GM18511 (cell line): ENCODE results near the gene PDE4D.
"Not testable (repeated sequence)": the region's sequence is repeated elsewhere in the genome, so short reads cannot be mapped to it uniquely, and the experiment has no call there.

Experiments used
- ATAC-seq: cut with Tn5 transposase; IDR thresholded peaks from one replicate; pipeline ENCODE4 v1.9.1; 2021; ENCODE audit warnings: mild to moderate bottlenecking, moderate library complexity; ENCODE audit not compliant: unreplicated experiment

The PDE4D gene

GRCh38 chr5:59711310-59711709 lies 182.2 kb downstream of the PDE4D start:
- ATAC-seq, result no peak

DNA sequence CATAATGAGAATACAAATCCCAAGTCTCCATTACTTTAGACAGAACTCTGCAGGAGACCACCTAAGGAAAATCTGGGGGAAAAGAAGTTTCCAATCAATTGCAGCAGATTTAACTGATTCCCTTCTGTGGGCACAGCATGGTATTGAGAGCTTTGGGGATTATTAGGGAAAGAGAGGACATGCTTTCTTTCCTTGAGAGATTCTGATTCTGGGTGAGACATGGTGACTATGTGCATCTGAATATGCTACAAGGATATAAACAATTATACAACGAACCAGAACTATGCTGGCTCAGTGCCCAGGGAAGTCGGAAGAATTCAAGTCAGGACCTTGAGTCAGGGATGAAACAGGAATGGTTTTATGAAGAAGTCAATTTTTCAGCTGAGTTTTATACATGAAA lies 183.7 kb downstream of the PDE4D start:
- ATAC-seq, result no peak

DNA sequence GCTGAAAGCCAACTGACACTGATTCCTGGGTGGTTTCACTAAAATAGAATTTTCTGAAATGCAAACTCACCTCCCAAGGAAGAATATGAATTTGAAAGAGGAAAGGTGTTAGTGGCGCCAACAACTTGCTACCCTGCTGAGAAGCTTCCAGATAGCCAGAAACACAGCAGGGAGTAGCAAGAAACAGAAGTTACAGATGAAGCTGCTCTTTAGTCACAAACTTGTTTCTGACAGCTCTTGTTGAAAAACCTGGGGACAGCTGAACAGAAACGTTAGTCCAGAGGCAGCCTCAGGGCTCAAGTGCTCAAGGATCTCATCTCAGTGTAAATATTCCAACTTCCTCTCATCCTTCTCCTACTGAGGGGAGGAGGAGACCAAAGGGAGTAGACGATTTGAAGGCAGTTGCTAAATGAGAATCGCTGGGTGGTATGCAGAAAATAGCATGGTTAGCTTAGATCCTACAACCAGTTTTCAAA lies 184.1 kb downstream of the PDE4D start:
- no peak for ATAC-seq

DNA sequence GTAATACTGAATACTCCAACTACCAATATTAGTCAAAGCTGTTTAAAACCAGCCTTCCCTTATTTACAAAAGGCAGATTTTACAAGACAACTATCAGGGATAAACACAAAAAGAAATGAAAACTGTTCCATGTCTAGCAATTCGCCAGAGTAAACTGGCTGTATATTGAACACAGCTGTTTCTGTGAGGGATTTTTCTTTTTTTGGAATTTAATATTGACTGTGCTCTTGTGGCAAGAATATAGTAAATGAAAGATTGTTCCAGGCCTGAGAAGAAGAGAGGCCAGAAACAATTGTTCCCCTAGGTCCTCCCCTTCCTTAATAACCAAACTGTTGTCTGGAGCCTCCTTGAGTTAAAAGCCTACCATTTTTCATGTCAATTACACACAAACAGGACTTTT lies 188.6 kb downstream of the PDE4D start:
- ATAC-seq, result no peak

- no peak for ATAC-seq
These were observed 189.7 kb downstream of the PDE4D start for GRCh38 chr5:59703789-59704188.

DNA sequence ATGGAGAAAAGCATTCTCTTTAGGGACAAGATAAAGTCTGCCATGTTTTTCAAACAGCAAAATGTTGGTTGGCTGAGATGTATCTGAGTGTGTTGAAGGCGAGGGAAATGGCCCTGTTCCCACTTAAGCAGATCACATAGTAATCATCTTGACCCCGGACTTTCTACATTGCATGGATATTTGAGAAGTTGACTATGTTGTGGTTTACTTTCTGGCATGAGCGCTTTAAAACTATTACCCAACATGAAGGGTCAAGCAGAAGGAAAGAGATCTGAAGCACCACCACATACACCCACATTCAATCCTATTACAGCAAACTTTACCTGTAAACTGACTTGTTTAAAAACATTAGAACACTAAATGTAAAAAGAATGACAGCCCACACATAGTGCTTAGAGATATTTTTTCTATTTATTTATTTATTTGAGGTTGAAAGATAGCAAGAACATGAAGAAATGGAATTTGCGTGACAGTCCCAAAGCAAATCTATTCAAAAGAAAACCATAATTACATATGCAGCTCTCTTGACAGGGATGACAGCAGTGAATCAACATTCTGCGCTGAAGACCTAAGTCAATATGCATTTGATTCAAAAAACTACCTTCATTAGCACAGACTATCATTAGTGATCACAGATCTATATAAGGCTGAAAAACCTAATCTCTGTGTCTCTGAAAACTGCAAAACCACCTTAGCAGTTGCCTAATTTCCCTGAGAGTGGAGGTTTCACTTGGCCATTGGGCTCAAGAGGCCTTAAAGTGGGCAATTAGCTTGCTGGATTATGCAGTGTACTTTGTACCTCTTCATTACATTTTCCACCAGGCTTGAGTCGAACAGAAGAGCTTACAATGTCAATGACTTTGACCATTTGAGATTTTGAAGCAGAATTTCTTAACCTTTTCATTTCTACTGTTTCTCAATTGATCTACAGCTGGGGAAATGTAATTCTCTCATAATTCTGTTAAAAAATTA lies 195.0 kb downstream of the PDE4D start:
- no peak for ATAC-seq

DNA sequence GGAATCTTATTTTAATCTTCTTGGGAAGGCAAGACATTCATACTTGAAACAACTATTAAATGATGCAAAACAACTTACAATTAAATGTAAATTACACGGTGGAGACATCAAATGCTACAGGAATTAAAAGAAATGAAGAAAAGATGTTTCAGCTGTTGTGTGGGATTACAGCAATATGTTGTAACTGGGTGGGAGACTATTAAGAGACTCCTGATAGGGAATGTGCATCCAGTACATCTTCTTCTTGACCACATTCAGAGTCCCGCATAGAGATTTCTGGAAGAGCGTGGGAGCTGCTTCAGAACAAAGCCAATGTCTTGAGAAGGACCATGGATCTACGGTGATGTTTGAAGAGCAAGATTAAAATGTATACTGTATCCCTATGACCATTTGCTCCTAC lies 199.1 kb downstream of the PDE4D start:
- no peak for ATAC-seq

DNA sequence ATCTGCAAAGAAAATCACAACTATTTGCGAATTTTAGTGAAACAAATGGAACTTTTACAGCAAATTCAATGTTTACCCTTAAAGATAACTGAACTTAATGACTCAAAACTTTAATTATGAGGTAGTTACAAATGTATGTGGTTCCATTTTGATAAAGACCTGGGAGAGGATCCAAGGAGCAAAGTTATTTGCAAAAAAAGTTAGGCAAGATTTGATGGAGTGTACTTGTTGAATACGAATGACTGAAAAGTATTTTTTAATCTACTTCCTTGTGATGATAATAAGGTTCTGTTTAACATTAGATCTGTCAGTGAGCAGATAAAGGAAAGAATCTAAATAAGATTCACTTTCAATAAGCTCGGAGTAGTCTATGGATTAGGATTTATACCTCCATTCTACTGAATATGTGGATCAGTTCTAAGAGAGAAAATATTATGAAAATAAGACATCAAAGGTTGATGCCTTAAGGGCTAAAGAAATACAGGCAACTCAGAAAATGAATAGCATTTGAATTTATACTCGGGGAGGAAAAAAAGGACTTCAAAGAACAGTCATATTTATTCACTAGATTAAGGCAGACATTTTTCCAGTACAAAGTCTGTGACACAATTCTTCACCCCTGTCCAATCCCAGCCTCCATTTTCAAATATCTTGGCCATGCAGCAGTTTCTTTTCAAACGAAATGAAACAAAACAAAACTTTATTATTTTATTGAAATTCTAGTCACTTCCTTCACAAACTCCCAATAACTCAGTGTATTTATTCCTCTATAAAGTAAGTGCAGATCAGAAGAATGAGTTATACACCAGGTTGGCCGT lies 199.8 kb downstream of the PDE4D start:
- no peak for ATAC-seq

GRCh38 chr5:59685793-59686192 lies 207.7 kb downstream of the PDE4D start:
- peak; percentile 74 for ATAC-seq

DNA sequence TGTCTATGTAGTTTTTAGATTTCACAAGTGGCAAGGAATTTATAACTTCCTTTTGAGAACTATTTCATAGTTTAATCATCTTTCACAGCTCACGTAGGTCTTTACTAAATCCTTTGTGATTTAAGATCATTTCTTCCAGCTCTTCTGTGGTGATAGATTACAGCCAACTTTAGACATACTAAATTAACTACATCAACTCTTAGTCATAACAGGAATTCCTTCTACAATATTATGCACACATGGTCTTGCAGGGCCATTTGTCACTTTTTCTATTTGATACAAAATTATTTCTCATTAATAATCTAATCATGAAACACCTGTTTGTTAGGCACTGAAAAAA lies 208.4 kb downstream of the PDE4D start:
- ATAC-seq, result peak; percentile 41

- peak; percentile 70 for ATAC-seq
These were observed 208.9 kb downstream of the PDE4D start for GRCh38 chr5:59684388-59685190.

- ATAC-seq, result no peak
These were observed 210.2 kb downstream of the PDE4D start for GRCh38 chr5:59683311-59683710.

DNA sequence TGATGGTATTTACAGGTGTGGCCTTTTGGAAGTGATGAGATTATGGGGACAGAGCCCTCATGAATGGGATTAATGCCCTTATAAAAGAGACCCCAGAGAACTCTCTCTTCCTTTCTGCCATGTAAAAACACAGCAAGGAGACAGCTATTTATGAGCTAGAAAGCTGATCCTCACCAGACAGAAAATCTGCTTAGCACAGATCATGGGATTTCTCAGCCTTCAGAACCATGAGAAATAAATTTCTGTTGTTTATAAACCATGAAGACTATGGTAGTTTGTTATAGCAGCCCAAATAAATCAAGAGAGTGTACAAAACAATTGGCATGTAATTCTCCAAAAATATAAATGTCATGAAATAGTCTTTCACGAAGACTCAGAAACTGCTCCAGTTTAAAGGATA lies 211.0 kb downstream of the PDE4D start:
- ATAC-seq, result no peak

- ATAC-seq, result no peak
These were observed 214.6 kb downstream of the PDE4D start for GRCh38 chr5:59678943-59679342.

GRCh38 chr5:59674763-59675162 lies 218.8 kb downstream of the PDE4D start:
- no peak for ATAC-seq

GRCh38 chr5:59673438-59674058 lies 220.0 kb downstream of the PDE4D start:
- peak; percentile 51 for ATAC-seq

GRCh38 chr5:59666440-59667068 lies 227.0 kb downstream of the PDE4D start:
- no peak for ATAC-seq

- ATAC-seq, result not testable (repeated sequence)
These were observed 227.7 kb downstream of the PDE4D start for GRCh38 chr5:59665832-59666203.

GRCh38 chr5:59665086-59665831 lies 228.3 kb downstream of the PDE4D start:
- no peak for ATAC-seq
